BE2C (cell line): Measurements from ENCODE around the gene DPYD.

Source experiments
- DNase-seq: peaks from one replicate; pipeline ENCODE4 v3.0.0-alpha.2; 2020
- H3K27me3 ChIP-seq: fragments of 250-450 bp; sonication (Bioruptor Pico); 2 replicates; pipeline ENCODE4 v1.5.1; 2020; ENCODE audit warnings: mild to moderate bottlenecking
- H3K36me3 ChIP-seq: fragments of 250-450 bp; sonication (Bioruptor Pico); 2 replicates; pipeline ENCODE4 v1.5.1; 2020; ENCODE audit warnings: mild to moderate bottlenecking
- H3K4me1 ChIP-seq: fragments of 250-450 bp; sonication (Bioruptor Pico); 2 replicates; pipeline ENCODE4 v1.5.1; 2020
- H3K4me3 ChIP-seq: 2 replicates; pipeline ENCODE4 v1.5.1; 2011; ENCODE audit warnings: low read depth, low read length
- H3K9me3 ChIP-seq: fragments of 250-450 bp; sonication (Bioruptor Pico); 2 replicates; pipeline ENCODE4 v1.5.1; 2020
- TF ChIP-seq, protein P1 (sequence below): IDR thresholded peaks from 2 replicates; pipeline ENCODE4 v1.5.1; 2012; ENCODE audit warnings: mild to moderate bottlenecking, low read depth, low read length

DPYD gene

DNA sequence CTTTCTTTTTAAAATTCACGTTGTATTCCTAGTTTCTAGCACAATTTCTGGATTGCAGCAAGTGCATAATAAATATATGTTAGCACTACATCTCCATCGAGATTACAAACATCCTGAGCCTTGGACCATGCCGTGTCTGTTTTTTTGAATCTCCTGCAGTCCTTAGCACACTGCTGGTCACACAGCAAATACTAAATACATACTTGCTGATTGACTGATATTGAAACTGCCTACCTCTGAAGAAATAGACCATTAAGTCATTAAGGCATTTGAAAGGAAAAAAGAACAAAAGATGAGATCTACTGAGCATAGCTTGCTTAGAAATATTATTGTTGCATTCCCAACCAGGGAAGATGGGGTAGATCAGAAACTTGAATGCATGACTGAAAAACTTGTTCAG, 830.1 kb downstream of the DPYD start:
- Histone ChIP-seq H3K36me3 (no peaks in the 10 kb centered on the region), H3K9me3 (no peaks in the 10 kb centered on the region), H3K4me1 (peaks cover 22% of the 10 kb centered on the region), H3K27me3 (no peaks in the 10 kb centered on the region), H3K4me3 (no peak overlapping the region)
- no peak for DNase-seq
- TF ChIP-seq, protein P1, sequence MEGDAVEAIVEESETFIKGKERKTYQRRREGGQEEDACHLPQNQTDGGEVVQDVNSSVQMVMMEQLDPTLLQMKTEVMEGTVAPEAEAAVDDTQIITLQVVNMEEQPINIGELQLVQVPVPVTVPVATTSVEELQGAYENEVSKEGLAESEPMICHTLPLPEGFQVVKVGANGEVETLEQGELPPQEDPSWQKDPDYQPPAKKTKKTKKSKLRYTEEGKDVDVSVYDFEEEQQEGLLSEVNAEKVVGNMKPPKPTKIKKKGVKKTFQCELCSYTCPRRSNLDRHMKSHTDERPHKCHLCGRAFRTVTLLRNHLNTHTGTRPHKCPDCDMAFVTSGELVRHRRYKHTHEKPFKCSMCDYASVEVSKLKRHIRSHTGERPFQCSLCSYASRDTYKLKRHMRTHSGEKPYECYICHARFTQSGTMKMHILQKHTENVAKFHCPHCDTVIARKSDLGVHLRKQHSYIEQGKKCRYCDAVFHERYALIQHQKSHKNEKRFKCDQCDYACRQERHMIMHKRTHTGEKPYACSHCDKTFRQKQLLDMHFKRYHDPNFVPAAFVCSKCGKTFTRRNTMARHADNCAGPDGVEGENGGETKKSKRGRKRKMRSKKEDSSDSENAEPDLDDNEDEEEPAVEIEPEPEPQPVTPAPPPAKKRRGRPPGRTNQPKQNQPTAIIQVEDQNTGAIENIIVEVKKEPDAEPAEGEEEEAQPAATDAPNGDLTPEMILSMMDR: no peak

DNA sequence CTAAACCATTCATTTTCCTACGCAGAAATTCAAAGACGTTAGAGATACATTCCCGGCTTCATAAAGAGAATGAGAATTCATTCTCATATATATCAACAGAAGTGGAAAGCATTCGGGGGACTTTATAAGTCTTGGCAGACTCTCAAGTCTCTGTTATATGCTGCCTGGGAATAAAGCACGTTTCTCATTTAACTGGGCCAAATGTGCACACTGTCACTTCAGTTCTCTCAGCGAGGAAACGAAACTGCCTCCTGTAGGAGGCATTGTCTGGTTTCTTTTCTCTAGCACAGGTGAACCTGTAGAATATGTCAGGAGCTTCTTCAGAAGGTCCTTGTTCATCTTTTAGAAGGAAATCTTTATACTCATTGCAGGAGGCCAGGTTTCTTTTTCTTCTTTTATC, 831.7 kb downstream of the DPYD start:
- DNase-seq: no peak
- TF ChIP-seq, protein P1: no peak
- no peaks in the 10 kb centered on the region for H3K9me3 ChIP-seq
- H3K4me1 ChIP-seq: peaks cover 22% of the 10 kb centered on the region
- H3K27me3 ChIP-seq: no peaks in the 10 kb centered on the region
- no peaks in the 10 kb centered on the region for H3K36me3 ChIP-seq
- no peak overlapping the region for H3K4me3 ChIP-seq

DNA sequence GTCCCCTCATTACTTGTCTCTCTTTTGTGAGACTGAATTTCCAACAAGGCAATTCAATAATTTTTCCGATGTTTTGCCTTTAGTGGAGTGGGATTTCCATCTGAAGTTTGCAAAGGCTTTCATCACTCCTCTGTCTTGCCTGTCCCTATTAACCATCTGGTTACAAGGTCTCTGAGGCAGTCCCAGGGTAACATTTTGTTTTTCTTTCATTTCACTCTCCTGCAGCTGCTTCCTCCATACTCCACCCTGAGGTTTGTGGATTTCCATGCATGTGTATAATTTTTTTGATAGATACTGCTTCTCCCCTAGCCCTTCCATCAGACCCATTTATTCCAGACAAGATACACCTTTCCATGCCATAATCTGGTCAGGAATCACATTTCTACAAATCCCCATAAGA, 832.4 kb downstream of the DPYD start:
- no peak for DNase-seq
- Histone ChIP-seq H3K4me3 (no peak overlapping the region), H3K9me3 (no peaks in the 10 kb centered on the region), H3K27me3 (no peaks in the 10 kb centered on the region), H3K4me1 (peaks cover 22% of the 10 kb centered on the region), H3K36me3 (no peaks in the 10 kb centered on the region)
- TF ChIP-seq, protein P1: no peak

DNA sequence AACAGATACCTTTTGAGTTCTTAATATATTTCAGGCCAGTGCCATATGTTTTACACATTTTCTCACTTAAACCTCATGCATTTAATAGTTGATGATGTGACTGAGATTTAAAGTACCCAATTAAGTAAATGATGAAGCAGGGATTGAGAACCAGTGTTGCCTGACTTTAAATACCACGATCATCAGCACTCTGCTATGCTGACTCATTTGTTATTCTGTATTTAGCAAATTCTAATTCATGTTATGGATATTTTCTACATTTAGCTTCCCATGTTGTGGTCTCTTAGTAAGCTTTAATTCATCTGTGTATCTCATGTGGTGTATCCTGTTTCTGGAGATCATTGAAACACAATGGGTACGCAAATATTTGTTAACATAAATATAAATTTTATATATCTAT, 836.3 kb downstream of the DPYD start:
- TF ChIP-seq, protein P1: no peak
- Histone ChIP-seq H3K27me3 (no peaks in the 10 kb centered on the region), H3K4me1 (peaks cover 9% of the 10 kb centered on the region; the same call in 1 of the 2 replicates), H3K36me3 (no peaks in the 10 kb centered on the region), H3K9me3 (no peaks in the 10 kb centered on the region), H3K4me3 (no peak overlapping the region)
- DNase-seq: no peak

DNA sequence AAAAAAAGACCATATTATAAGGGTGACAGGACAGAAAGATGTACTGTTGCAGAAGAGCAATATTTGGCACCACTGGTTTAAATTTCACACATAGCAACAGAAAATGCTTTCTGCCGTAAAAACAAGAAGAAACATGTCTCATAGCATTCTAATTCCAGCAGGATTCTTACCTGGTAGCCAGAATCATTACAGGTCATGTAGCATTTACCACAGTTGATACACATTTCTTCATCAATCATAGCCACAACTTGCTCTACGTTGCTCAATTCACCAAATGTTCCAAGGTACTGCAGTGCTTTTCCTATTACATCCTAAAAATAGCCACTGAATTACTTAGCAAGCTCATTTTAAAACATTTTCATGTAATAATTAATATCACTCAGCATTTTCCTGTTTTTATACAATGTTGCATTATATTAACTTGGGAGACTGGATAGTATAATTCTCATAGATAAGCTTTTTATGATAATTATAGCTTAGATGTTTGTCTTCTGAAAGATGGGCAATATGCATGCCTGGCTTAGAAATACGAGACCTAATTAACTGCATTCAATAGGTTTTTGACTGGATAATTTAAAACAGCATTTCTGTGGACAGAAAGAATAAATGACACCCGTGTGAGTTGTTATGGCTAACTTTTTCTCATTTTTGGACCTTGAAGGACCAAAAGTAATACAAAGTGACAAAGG, 838.5 kb downstream of the DPYD start:
- Histone ChIP-seq H3K4me3 (no peak overlapping the region), H3K27me3 (no peaks in the 10 kb centered on the region), H3K36me3 (no peaks in the 10 kb centered on the region), H3K9me3 (no peaks in the 10 kb centered on the region), H3K4me1 (peaks cover 6% of the 10 kb centered on the region; the same call in 1 of the 2 replicates)
- TF ChIP-seq, protein P1: no peak
- DNase-seq: no peak

DNA sequence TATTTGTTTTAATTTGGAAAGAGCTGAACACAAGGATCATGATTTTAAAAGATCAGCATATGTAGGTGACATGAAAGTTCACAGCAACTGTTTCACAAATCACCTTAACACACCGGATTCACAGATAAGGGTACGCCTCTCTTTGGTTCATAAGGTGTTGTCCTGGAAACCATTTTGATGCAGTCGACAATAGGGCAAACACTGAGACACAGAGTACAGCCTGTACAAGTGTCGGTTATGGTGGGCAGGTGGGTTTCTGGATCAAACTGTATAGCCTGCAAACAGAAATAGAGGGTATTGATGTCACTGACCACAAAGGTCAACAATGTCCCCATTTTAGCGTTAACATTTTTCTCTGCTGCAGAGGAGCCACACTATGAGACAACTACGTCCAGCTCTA, 842.0 kb downstream of the DPYD start:
- no peak overlapping the region for H3K4me3 ChIP-seq
- no peaks in the 10 kb centered on the region for H3K9me3 ChIP-seq
- TF ChIP-seq, protein P1: no peak
- no peaks in the 10 kb centered on the region for H3K36me3 ChIP-seq
- no peaks in the 10 kb centered on the region for H3K4me1 ChIP-seq
- no peaks in the 10 kb centered on the region for H3K27me3 ChIP-seq
- no peak for DNase-seq
